ENCODE results near the gene GNPNAT1. TPM values are rescaled to one million over a fixed set of nuclear protein-coding genes. Genes with fewer than 3 reads are reported as not detected.

The GNPNAT1 gene
- total RNA-seq, 1 donor = 35.5 TPM

- peak overlapping the region; percentile 95 for H3K4me3 ChIP-seq (ENCODE audit: insufficient read depth, low read length)
- H2AFZ ChIP-seq (ENCODE audit: low read length) = peak overlapping the region; percentile 83
- peaks cover 57% of the 10 kb centered on the region for H3K79me2 ChIP-seq (ENCODE audit: insufficient read depth, low read length)
- H3K27me3 ChIP-seq (ENCODE audit: insufficient read depth, low read length) = no peaks in the 10 kb centered on the region
- no peaks in the 10 kb centered on the region for H3K9me3 ChIP-seq (ENCODE audit: low read depth, low read length)
- peak overlapping the region; percentile 94 for H3K4me2 ChIP-seq (ENCODE audit: insufficient read depth, low read length)
- TF ChIP-seq CTCF (IDR thresholded peaks at IDR 0.05; ENCODE audit: extremely low read depth, low read depth, low read length) = no peak
- peak overlapping the region; percentile 89 for H3K27ac ChIP-seq (ENCODE audit: low read depth, low read length)
- H3K4me1 ChIP-seq (ENCODE audit: insufficient read depth, low read length) = peaks cover 23% of the 10 kb centered on the region
- H4K20me1 ChIP-seq (ENCODE audit: insufficient read depth, low read length) = no peaks in the 10 kb centered on the region
- no peaks in the 10 kb centered on the region for H3K36me3 ChIP-seq (ENCODE audit: insufficient read depth, low read length)
- peak; percentile 38 for DNase-seq (ENCODE audit: insufficient read length, low spot score, missing footprints)
Observed at GRCh38 chr14:52790756-52791222, 618 bp downstream of the GNPNAT1 start.

- no peak for TF ChIP-seq CTCF (IDR thresholded peaks at IDR 0.05; ENCODE audit: extremely low read depth, low read depth, low read length)
- Histone ChIP-seq H3K27ac (ENCODE audit: low read depth, low read length) (peak overlapping the region; percentile 89), H4K20me1 (ENCODE audit: insufficient read depth, low read length) (no peaks in the 10 kb centered on the region), H3K4me2 (ENCODE audit: insufficient read depth, low read length) (peak overlapping the region; percentile 94), H3K4me1 (ENCODE audit: insufficient read depth, low read length) (peaks cover 23% of the 10 kb centered on the region), H3K9me3 (ENCODE audit: low read depth, low read length) (no peaks in the 10 kb centered on the region), H3K79me2 (ENCODE audit: insufficient read depth, low read length) (peaks cover 63% of the 10 kb centered on the region), H3K4me3 (ENCODE audit: insufficient read depth, low read length) (peak overlapping the region; percentile 95), H3K27me3 (ENCODE audit: insufficient read depth, low read length) (no peaks in the 10 kb centered on the region), H3K36me3 (ENCODE audit: insufficient read depth, low read length) (no peaks in the 10 kb centered on the region), H2AFZ (ENCODE audit: low read length) (no peak overlapping the region)
- DNase-seq (ENCODE audit: insufficient read length, low spot score, missing footprints) = peak; percentile 52
Observed at GRCh38 chr14:52790011-52790755, 1.2 kb downstream of the GNPNAT1 start.

GRCh38 chr14:52789118-52789517, 2.3 kb downstream of the GNPNAT1 start:
- DNase-seq (ENCODE audit: insufficient read length, low spot score, missing footprints) = peak; percentile 23
- Histone ChIP-seq H3K36me3 (ENCODE audit: insufficient read depth, low read length) (peaks cover under 1% of the 10 kb centered on the region), H3K4me3 (ENCODE audit: insufficient read depth, low read length) (peak overlapping the region; percentile 95), H3K9me3 (ENCODE audit: low read depth, low read length) (no peaks in the 10 kb centered on the region), H3K4me1 (ENCODE audit: insufficient read depth, low read length) (peaks cover 23% of the 10 kb centered on the region), H3K27me3 (ENCODE audit: insufficient read depth, low read length) (no peaks in the 10 kb centered on the region), H3K27ac (ENCODE audit: low read depth, low read length) (peak overlapping the region; percentile 59), H3K4me2 (ENCODE audit: insufficient read depth, low read length) (peak overlapping the region; percentile 94), H4K20me1 (ENCODE audit: insufficient read depth, low read length) (no peaks in the 10 kb centered on the region), H3K79me2 (ENCODE audit: insufficient read depth, low read length) (peaks cover 72% of the 10 kb centered on the region), H2AFZ (ENCODE audit: low read length) (no peak overlapping the region)
- no peak for TF ChIP-seq CTCF (IDR thresholded peaks at IDR 0.05; ENCODE audit: extremely low read depth, low read depth, low read length)

- H2AFZ ChIP-seq (ENCODE audit: low read length) = no peak overlapping the region
- H3K4me3 ChIP-seq (ENCODE audit: insufficient read depth, low read length) = no peak overlapping the region
- no peak overlapping the region for H3K4me2 ChIP-seq (ENCODE audit: insufficient read depth, low read length)
- H4K20me1 ChIP-seq (ENCODE audit: insufficient read depth, low read length) = no peaks in the 10 kb centered on the region
- H3K9me3 ChIP-seq (ENCODE audit: low read depth, low read length) = no peaks in the 10 kb centered on the region
- TF ChIP-seq CTCF (IDR thresholded peaks at IDR 0.05; ENCODE audit: extremely low read depth, low read depth, low read length) = no peak
- H3K27ac ChIP-seq (ENCODE audit: low read depth, low read length) = no peak overlapping the region
- peaks cover 16% of the 10 kb centered on the region for H3K4me1 ChIP-seq (ENCODE audit: insufficient read depth, low read length)
- H3K27me3 ChIP-seq (ENCODE audit: insufficient read depth, low read length) = no peaks in the 10 kb centered on the region
- no peak for DNase-seq (ENCODE audit: insufficient read length, low spot score, missing footprints)
- peaks cover 19% of the 10 kb centered on the region for H3K36me3 ChIP-seq (ENCODE audit: insufficient read depth, low read length)
- H3K79me2 ChIP-seq (ENCODE audit: insufficient read depth, low read length) = peaks cover 85% of the 10 kb centered on the region
Observed at GRCh38 chr14:52786887-52787286, 4.5 kb downstream of the GNPNAT1 start.

Measured in osteoblast (primary cell).